ENCODE data around the gene INSM1.
A peak's percentile ranks its signal among the peaks of the same experiment; 100 is the strongest.
"Not testable (repeated sequence)": the region's sequence is repeated elsewhere in the genome, so short reads cannot be mapped to it uniquely, and the experiment has no call there.

Gene INSM1

GRCh38 chr20:20367575-20368417, at the start of gene INSM1:
Gene INSM1, plus strand, starts transcription at chr20:20368104. Its CDS starts 164 bp downstream, at chr20:20368268.
- no peak for DNase-seq

DNA sequence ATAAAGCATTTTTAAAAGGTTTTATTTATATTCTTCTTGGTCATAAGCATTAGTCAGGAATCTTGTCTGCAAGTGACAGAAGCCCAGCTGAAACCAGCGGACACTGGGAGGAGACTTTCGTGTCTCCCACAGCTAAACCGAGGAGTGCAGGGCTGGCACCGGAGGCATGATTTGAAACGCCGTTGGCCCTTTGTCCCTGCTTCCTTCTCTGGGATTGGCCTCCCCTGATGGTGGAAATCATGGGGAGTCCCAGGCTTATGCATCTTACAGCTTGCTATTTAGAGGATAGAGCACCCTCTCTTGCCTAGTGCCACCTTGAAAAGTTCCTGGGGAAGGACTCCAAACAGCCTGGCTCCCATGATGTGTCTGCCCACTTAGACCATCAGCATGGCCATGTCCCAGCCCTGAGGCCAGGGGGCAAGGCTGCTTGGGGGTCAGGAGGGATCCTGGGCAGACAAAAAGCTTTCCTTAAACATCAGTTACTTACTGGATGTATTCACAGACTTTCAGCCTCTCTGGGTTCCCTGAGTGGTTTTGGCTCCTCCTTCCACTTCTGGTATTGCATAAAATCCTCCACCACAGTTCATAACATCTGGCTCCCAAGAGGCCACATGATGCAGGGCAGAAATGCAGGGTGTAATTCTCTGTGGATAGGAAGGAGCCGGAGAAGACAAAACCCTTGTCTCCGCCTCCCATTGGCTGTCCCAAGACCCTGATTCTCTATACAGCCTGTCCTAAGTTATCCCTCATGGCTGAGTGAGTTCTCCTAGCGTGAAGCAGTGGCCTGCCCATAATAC, 49.3 kb upstream of the INSM1 start:
- DNase-seq: peak; percentile 34

DNA sequence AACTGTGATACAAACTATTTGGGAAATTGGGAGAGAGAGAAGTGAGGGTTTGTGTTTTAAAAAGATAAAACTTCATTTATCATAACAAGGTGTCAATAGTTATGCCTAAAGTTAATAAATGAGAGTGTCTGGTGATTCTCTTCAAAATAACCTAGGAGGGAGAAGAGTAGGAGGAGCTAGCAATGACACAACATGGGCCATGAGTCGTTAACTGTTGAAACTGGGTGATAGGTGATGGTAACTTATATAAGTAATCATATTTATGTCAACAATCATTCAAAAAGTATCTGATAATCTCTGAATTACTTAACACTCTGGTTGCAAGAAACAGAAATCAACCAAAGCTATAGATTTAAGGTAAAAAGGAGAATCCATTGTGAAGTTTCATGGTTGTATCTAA, 46.8 kb upstream of the INSM1 start:
- DNase-seq: no peak

DNA sequence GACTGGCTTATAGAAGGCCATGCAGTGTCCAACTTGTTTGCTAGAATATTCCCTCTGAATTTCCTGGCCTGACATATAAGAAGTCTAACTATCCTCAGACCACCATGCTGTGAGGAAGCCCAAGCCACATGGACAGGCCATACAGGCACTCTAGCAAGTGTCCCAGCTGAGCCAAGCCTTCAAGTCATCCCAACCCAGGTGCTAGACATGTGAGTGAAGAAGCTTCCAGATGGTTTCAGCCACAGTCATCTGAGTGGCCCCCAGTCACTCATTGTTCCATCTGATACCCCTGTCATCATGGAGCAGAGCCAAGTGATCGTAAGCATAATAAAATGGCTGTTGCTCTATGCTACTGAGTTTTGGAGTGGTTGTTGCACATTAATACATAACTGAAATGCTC, 46.0 kb upstream of the INSM1 start:
- DNase-seq: no peak

- DNase-seq: no peak
Measured at GRCh38 chr20:20322912-20323311, 45.0 kb upstream of the INSM1 start.

GRCh38 chr20:20327746-20328145, 40.2 kb upstream of the INSM1 start:
- no peak for DNase-seq

DNA sequence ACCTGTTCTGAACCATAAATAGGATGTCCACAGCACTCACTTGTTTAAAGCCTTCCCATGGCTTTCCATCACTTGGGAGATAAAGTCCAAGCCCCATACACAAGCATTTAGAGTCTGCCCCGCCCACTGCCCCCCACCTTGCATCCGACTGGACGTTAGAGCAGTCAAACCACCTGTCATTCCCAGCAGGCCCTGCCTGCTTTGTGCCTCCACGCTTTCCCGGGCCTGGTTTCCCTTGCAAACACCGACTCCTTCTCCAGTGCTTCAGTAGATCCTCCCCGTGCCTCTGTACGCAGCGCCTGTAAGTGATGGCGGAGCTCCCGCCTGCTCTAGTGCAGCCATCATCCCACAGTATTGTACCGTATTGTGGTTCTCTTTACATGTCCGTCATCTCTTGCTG, 38.3 kb upstream of the INSM1 start:
- DNase-seq: no peak

DNA sequence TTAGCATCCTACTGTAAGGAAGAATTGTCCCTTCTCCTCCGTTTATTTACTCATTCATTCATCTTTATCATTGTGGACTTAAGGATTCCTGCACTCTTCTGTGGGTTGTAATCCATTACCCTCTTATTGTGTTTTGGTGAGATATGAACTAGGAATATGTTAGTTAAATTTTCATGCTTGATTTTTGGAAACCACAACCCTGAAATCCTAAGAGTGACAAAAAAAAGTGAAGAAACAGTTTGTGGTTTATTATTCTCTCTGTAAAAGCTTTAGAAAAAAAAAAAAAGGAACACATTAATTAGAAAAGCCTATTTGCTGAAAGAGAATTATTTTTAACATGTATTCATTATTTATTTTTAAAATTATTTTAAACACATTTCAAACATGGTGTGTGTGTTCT, 36.7 kb upstream of the INSM1 start:
- no peak for DNase-seq

DNA sequence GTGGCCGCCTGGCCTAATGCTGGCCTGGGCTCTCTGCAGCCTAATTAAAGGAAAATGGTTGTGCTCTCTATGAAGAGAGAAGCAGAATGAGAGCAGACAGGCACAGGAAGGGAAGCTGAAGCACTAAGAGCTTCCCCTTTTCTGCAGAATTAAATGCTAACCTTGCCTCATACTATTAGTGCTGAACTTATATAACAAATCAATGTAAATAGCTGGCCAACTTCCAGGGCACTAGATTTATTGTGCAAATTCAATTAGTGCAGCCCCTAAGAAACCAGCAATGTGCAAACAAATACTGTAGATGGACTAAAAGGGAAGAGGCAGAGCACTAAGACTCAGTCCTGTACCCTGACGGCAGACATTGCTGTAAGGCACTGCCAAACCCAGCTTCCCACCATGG, 36.1 kb upstream of the INSM1 start:
- DNase-seq: no peak

DNA sequence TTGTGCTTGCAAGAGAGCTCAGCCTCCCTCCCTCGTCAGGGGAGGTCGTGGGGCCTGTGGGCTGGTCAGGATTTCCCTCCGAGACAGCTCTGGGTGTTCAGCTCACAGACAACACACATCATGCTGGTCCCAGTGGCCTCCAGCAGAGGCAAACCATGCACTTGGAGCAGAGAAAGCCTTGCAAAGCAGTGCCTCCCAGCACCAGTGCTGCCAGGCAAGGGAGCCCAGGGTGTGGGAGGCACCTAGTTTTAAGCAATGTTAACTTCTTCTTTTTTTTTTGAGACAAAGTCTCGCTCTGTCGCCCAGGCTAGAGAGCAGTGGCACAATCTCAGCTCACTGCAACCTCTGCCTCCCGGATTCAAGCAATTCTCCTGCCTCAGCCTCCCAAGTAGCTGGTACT, 34.0 kb upstream of the INSM1 start:
- DNase-seq: no peak

GRCh38 chr20:20334489-20334888, 33.4 kb upstream of the INSM1 start:
- DNase-seq: no peak

DNA sequence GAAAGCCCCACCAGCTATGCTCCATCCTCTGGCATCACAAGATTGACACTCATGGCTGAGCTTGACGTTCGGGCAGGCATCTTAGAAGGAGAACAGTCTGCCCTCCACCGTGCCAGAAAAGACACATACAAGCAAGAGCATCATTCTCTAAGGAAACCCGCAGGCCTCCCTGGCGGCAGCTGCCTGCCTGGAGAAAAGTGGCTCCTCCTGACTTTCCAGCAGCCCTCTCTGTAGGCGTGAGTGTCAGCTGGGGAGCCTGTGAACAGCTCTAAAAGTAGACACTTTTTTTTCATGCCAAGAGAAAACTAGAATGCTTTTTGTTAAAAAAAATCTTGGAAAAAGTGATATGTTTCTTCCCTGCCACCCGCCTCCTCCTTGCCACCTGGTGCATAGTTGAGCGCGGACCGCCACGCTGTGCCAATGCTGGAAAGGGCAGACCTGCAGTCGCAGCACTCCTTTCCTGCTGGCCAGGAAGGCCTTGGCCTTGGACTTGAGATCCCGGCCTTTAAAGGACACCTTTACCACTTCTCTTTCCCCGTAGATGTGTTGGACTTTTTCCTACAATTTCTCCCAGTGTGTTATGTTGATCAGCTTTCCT, 29.7 kb upstream of the INSM1 start:
- DNase-seq: no peak

DNA sequence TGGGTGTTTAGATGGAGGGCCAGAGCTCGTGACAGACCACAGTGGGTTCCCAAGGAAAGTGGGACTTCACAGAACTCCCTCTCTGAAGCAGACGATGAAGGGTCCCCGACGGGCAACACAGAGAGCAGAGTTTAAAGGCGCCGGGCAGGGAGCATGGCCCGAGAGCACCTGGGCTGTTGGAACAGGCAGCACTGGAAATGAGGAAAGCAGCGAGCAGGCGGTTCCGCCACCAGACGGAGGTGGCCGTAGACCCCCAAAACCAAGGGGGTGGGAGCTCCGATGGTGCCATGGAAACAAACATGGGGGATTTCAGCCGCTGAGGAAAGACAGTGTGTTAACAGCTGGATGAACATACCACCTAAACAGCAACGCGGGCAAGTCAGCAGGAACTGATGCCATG, 27.5 kb upstream of the INSM1 start:
- no peak for DNase-seq

- no peak for DNase-seq
Measured at GRCh38 chr20:20341371-20341770, 26.5 kb upstream of the INSM1 start.

DNA sequence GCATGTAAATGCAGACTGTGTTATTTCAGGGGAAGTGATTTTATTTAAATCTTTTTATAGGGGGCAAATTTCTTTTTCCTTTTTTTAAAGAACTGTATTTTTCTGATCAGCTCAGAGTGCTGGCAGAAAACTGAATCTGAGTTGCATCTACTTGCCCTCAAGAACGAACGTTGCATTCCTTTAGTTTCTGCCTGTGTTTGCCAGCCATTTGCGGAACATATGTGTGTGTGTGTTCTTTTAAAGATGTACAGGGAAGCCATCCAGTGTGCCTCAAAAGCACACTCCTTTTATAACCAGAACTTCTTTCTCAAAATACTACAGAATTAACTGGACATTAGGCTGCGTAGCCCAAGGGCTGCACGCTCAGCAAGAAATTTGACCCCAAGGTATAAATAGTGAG, 25.8 kb upstream of the INSM1 start:
- DNase-seq: no peak

DNA sequence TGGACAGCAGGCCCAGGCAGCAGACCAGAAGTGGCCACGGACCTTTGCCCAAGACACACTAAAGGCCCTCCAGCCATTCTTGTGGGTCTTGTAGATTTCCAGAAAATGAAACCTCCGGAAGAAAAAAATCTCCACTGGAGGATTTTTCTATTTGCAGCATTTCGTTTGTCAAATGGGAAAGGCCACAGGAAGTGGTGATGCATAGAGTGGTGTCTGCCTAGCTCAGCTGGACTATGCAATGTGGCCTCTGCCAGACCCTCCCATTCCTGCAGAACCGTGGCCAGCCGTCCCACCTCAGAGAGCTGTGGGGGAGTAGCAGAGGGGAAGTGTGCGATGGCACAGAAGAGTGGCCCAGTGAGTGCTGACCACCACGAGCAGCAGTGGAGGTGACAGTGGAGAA, 24.0 kb upstream of the INSM1 start:
- DNase-seq: no peak

DNA sequence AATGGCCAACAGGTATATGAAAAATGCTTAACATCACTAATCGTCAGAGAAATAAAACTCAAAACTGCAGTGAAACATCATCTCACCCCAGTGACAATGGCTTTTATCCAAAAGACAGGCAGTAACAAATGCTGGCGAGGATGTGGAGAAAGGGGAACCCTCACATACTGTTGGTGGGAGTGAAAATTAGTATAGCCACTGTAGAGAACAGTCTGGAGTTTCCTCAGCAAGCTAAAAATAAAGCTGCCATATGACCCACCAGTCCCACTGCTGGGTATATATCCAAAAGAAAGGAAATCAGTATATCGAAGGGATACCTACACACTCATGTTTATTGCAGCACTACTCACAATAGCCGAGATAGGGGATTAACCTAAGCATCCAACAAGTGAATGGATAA, 23.4 kb upstream of the INSM1 start:
- DNase-seq: no peak

- no peak for DNase-seq
Measured at GRCh38 chr20:20353576-20353975, 14.3 kb upstream of the INSM1 start.

- not testable (repeated sequence) for DNase-seq
Measured at GRCh38 chr20:20355503-20355902, 12.4 kb upstream of the INSM1 start.

DNA sequence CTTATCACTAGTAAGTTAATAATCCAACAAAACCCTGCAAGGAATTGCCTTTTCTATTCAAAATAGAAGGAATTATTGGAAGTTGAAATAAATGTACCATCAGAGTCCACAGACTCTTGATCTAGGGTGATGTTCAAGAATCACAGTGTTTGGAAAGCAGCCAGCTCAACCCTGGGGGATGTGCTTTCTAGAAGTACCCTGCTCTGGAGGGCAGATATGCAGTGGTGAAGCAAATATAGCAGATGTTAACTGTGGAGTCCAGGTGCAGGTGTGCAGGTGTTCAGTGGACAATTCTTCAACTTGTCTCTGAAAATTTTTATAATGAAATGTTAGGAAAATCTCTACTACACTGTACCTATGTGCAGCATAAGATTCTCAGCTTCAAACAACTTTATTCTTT, 9.1 kb upstream of the INSM1 start:
- DNase-seq: no peak

GRCh38 chr20:20359628-20360027, 8.3 kb upstream of the INSM1 start:
- DNase-seq: no peak

DNA sequence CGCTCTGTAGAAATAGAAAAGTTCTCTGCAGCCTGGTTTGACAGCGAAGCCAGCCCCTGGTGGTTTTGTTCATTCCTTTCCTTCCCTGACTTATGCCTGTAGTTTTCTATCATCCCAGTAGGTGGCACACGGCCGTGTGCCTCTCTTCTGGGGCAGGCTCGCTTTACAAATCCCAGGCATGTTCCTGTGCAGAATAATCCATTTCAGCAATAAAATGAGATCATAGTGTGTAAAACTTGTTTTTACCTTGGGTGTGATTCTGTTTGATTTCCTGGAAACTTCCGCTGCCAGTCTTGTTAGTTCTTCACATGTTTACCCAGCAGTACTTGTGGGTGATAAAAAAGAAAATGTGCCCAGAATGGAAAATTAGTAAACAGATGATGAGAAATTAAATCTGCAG, 7.4 kb upstream of the INSM1 start:
- DNase-seq: peak; percentile 63

DNA sequence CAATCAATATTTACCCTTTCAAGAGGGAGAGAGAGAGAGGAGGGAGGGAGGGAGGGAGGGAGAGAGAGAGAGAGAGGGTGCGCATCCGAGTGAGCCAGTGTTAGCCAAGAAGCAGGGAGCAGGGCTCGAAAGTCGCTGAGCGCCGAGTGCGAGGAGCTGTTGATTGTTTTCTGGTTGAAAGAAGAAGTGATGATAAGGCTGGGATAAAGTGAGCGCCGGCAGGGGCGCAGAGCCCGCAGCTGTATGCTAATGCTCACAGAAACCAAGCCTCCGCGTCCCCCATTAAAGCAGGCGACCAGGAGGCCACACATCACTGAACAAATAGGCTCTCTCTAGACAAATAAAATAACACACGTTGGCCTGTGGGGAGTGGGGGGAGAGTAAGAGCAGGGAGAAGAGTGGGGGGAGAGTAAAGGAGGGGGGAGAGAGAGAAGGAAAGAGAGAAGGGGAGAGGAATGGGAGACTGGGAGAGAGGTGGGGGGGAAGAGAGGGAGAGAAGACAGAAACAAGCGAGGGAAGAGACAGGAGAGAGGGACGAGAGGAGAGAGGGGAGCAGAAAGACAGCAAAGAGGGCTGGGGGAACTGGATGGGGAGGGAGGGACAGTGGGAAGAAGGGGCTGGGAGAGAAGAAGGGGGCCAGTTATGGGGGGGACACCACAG, 5.0 kb upstream of the INSM1 start:
- DNase-seq: no peak

All from femur (tissue), 1 donor.